Activated T-helper 17 cell treated with anti-CD3 and anti-CD28 coated beads, Interleukin-2, amount 50 U/mL, for 72 hours (primary cell): ENCODE data around the gene FKBP1B. TPM values are rescaled to one million over a fixed set of nuclear protein-coding genes. Genes with fewer than 3 reads are reported as not detected.
"Not testable (repeated sequence)": the region's sequence is repeated elsewhere in the genome, so short reads cannot be mapped to it uniquely, and the experiment has no call there.

ENCODE experiments used
- ATAC-seq: fragments of 150-1000 bp; cut with Tn5 transposase; replicated peaks from 2 replicates; pipeline ENCODE4 v1.10.0; 2021; ENCODE audit warnings: mild to moderate bottlenecking, moderate library complexity
- H3K27ac Mint-ChIP-seq: one replicate; pipeline ENCODE4 v1.8.0; 2022; ENCODE audit warnings: mixed read lengths
- H3K27me3 Mint-ChIP-seq: one replicate; pipeline ENCODE4 v1.8.0; 2022; ENCODE audit warnings: mixed read lengths
- H3K36me3 Mint-ChIP-seq: one replicate; pipeline ENCODE4 v1.8.0; 2022; ENCODE audit warnings: low read depth, mild to moderate bottlenecking, mixed read lengths
- H3K4me1 Mint-ChIP-seq: one replicate; pipeline ENCODE4 v1.8.0; 2022; ENCODE audit warnings: mixed read lengths
- H3K4me3 Mint-ChIP-seq: one replicate; pipeline ENCODE4 v1.8.0; 2022; ENCODE audit warnings: mild to moderate bottlenecking, mixed read lengths
- H3K9me3 Mint-ChIP-seq: one replicate; pipeline ENCODE4 v1.8.0; 2022; ENCODE audit warnings: mixed read lengths
- total RNA-seq, 2 donors: library from RNA; stranded (reverse); gene quantifications; one replicate each; pipeline ENCODE4 v1.2.3, GENCODE V29; 2022

FKBP1B gene
- total RNA-seq, 2 donors from 2014 or later: 1.2 to 1.8 TPM

DNA sequence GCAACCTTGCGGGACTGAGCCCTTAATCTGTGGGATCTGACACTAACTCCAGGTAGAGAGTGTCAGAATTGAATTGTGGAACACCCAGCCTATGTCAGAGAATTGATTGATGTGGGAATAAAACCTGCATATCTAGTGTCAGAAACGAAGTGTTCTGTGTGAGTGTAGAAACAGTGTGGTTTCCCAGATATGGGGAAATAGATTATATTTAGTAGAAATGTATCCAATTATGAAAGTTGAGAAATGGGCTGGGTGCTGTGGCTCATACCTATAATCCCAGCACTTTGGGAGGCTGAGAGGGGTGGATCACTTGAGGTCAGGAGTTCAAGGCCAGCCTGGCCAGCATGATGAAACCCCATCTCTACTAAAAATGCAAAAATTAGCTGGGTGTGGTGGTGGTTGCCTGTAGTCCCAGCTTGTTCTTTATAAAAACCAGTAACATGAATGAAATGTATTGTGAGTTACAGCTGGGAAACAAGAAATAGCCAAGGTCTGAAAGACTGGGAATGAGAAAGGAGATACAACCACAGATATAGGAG, 39.3 kb downstream of the FKBP1B start:
- no peak overlapping the region for H3K27ac Mint-ChIP-seq
- H3K27me3 Mint-ChIP-seq: no peaks in the 10 kb centered on the region
- H3K4me3 Mint-ChIP-seq: no peak overlapping the region
- H3K4me1 Mint-ChIP-seq: no peaks in the 10 kb centered on the region
- no peak for ATAC-seq
- peaks cover 6% of the 10 kb centered on the region for H3K36me3 Mint-ChIP-seq
- no peaks in the 10 kb centered on the region for H3K9me3 Mint-ChIP-seq

- peaks cover 18% of the 10 kb centered on the region for H3K36me3 Mint-ChIP-seq
- not testable (repeated sequence) for H3K27ac Mint-ChIP-seq, H3K9me3 Mint-ChIP-seq, H3K27me3 Mint-ChIP-seq, H3K4me3 Mint-ChIP-seq, H3K4me1 Mint-ChIP-seq, ATAC-seq
Measured at GRCh38 chr2:24093270-24093669, 43.7 kb downstream of the FKBP1B start.

- peaks cover 18% of the 10 kb centered on the region for H3K36me3 Mint-ChIP-seq
- not testable (repeated sequence) for H3K4me3 Mint-ChIP-seq, H3K4me1 Mint-ChIP-seq, ATAC-seq, H3K27me3 Mint-ChIP-seq, H3K27ac Mint-ChIP-seq, H3K9me3 Mint-ChIP-seq
Measured at GRCh38 chr2:24095171-24095677, 45.7 kb downstream of the FKBP1B start.

DNA sequence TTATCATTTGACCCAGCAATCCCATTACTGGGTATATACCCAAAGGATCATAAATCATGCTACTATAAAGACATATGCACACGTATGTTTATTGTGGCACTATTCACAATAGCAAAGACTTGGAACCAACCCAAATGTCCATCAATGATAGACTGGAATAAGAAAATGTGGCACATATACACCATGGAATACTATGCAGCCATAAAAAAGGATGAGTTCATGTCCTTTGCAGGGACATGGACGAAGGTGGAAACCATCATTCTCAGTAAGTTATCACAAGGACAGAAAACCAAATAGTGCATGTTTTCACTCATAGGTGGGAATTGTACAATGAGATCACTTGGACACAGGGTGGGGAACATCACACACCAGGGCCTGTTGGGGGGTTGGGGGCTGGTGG, 51.2 kb downstream of the FKBP1B start:
- H3K4me3 Mint-ChIP-seq, ATAC-seq, H3K27me3 Mint-ChIP-seq, H3K27ac Mint-ChIP-seq, H3K9me3 Mint-ChIP-seq, H3K4me1 Mint-ChIP-seq: not testable (repeated sequence)
- H3K36me3 Mint-ChIP-seq: peaks cover 25% of the 10 kb centered on the region

DNA sequence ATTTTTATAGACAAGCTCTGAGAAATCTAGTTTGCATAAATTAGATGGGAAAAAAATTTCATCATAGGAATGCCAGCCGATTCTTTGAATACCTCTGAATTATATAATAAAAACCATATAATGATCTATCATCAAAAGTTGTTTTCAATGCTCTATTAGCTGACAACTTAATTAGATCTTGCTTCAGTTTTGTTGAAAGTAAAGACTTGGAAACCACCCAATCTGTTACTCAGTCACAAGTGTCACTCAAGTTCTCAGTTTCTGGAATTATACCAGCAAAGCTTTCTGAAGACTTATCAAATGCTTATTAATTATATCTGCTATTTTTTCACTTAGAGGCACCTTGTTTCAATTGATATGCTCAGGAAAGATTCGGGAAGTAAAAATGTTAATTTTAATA, 52.5 kb downstream of the FKBP1B start:
- H3K36me3 Mint-ChIP-seq: peaks cover 14% of the 10 kb centered on the region
- no peak overlapping the region for H3K4me3 Mint-ChIP-seq
- H3K27ac Mint-ChIP-seq: no peak overlapping the region
- no peak for ATAC-seq
- H3K4me1 Mint-ChIP-seq: no peaks in the 10 kb centered on the region
- H3K27me3 Mint-ChIP-seq: no peaks in the 10 kb centered on the region
- peaks cover 11% of the 10 kb centered on the region for H3K9me3 Mint-ChIP-seq

- Mint-ChIP-seq H3K27me3 (no peaks in the 10 kb centered on the region), H3K4me3 (no peak overlapping the region), H3K4me1 (no peaks in the 10 kb centered on the region), H3K9me3 (peaks cover 14% of the 10 kb centered on the region), H3K36me3 (peaks cover 14% of the 10 kb centered on the region), H3K27ac (no peak overlapping the region)
- no peak for ATAC-seq
Measured at GRCh38 chr2:24102677-24103076, 53.1 kb downstream of the FKBP1B start.

DNA sequence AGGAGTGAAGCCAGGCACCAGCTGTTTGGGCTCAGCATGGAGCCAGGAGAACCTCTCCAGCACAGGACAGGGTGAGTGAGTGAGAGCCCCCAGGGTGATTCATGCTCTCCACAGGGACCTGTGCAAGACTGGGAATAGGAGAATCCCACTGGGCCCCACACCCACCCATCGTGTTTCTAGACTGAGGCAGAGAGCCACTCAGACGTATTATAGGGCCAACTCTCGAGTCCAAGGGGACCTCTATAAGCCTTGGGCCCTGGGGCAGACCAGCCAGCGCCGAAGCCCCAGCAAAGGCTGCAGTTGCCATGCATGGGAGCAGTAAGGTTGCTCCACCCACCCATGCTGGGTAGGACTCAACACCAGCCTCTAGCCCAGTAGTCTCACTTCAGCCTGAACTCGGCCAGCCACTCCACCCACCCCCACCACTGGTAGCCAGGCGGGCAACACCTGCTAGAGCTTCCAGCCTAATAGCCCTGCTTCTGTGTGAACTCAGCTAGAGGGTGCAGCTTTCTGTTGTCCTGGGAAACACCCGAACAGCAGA, 54.6 kb downstream of the FKBP1B start:
- no peak overlapping the region for H3K4me3 Mint-ChIP-seq
- no peaks in the 10 kb centered on the region for H3K27me3 Mint-ChIP-seq
- H3K4me1 Mint-ChIP-seq: no peaks in the 10 kb centered on the region
- no peak overlapping the region for H3K27ac Mint-ChIP-seq
- ATAC-seq: no peak
- H3K36me3 Mint-ChIP-seq: peaks cover 14% of the 10 kb centered on the region
- H3K9me3 Mint-ChIP-seq: peaks cover 11% of the 10 kb centered on the region

- Mint-ChIP-seq H3K27me3 (no peaks in the 10 kb centered on the region), H3K36me3 (peaks cover 14% of the 10 kb centered on the region), H3K27ac (no peak overlapping the region), H3K4me3 (no peak overlapping the region), H3K9me3 (peaks cover 11% of the 10 kb centered on the region), H3K4me1 (no peaks in the 10 kb centered on the region)
- ATAC-seq: no peak
Measured at GRCh38 chr2:24104906-24105305, 55.4 kb downstream of the FKBP1B start.

DNA sequence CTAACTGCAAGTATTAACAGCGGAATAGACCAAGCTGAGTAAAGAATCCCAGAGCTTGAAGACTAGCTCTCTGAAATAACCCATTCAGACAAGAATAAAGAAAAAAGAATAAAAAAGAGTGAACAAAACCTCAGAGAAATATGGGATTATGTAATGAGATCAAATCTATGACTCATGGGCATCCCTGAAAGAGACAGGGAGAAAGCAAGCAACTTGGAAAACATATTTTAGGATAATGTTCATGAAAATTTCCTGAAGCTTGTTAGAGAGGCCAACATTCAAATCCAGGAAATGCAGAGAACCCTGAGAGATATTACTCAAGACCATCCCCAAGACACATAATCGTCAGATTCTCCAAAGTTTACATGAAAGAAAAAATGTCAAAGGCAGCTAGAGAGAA, 56.3 kb downstream of the FKBP1B start:
- H3K36me3 Mint-ChIP-seq: peaks cover 14% of the 10 kb centered on the region
- H3K4me1 Mint-ChIP-seq: no peaks in the 10 kb centered on the region
- ATAC-seq: no peak
- H3K9me3 Mint-ChIP-seq: peaks cover 11% of the 10 kb centered on the region
- no peak overlapping the region for H3K4me3 Mint-ChIP-seq
- H3K27me3 Mint-ChIP-seq: no peaks in the 10 kb centered on the region
- no peak overlapping the region for H3K27ac Mint-ChIP-seq

GRCh38 chr2:24106786-24107185, 57.2 kb downstream of the FKBP1B start:
- no peak overlapping the region for H3K27ac Mint-ChIP-seq
- no peak overlapping the region for H3K4me3 Mint-ChIP-seq
- H3K36me3 Mint-ChIP-seq: peaks cover 14% of the 10 kb centered on the region
- H3K27me3 Mint-ChIP-seq: no peaks in the 10 kb centered on the region
- no peaks in the 10 kb centered on the region for H3K4me1 Mint-ChIP-seq
- H3K9me3 Mint-ChIP-seq: peaks cover 11% of the 10 kb centered on the region
- no peak for ATAC-seq

DNA sequence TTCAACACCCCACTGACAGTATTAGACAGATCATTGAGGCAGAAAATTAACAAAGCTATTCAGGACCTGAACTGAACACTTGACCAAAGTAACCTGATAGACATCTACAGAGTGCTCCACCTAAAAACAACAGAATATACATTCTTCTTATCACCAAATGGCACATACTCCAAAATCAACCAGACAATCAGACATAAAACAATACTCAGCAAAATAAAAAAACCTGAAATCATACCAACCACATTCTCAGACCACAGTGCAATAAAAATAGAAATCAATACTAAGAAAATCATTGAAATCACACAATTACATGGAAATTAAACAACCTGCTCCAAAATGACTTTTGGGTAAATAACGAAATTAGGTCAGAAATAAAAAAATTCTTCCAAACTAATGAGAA, 57.8 kb downstream of the FKBP1B start:
- H3K36me3 Mint-ChIP-seq: peaks cover 10% of the 10 kb centered on the region
- peaks cover 11% of the 10 kb centered on the region for H3K9me3 Mint-ChIP-seq
- H3K4me3 Mint-ChIP-seq: no peak overlapping the region
- ATAC-seq: no peak
- no peaks in the 10 kb centered on the region for H3K27me3 Mint-ChIP-seq
- no peaks in the 10 kb centered on the region for H3K4me1 Mint-ChIP-seq
- no peak overlapping the region for H3K27ac Mint-ChIP-seq

- H3K4me3 Mint-ChIP-seq, H3K36me3 Mint-ChIP-seq, H3K4me1 Mint-ChIP-seq, H3K27ac Mint-ChIP-seq, H3K27me3 Mint-ChIP-seq, ATAC-seq: not testable (repeated sequence)
- peaks cover 13% of the 10 kb centered on the region for H3K9me3 Mint-ChIP-seq
Measured at GRCh38 chr2:24109431-24109830, 59.9 kb downstream of the FKBP1B start.

- peaks cover 10% of the 10 kb centered on the region for H3K9me3 Mint-ChIP-seq
- peak; percentile 50 for ATAC-seq
- H3K4me1 Mint-ChIP-seq: peaks cover 5% of the 10 kb centered on the region
- H3K27ac Mint-ChIP-seq: no peak overlapping the region
- no peak overlapping the region for H3K4me3 Mint-ChIP-seq
- no peaks in the 10 kb centered on the region for H3K27me3 Mint-ChIP-seq
- no peaks in the 10 kb centered on the region for H3K36me3 Mint-ChIP-seq
Measured at GRCh38 chr2:24110660-24111303, 61.2 kb downstream of the FKBP1B start.

- no peak for ATAC-seq
- Mint-ChIP-seq H3K36me3 (no peaks in the 10 kb centered on the region), H3K4me1 (peaks cover 5% of the 10 kb centered on the region), H3K9me3 (peaks cover 8% of the 10 kb centered on the region), H3K27ac (no peak overlapping the region), H3K27me3 (no peaks in the 10 kb centered on the region), H3K4me3 (no peak overlapping the region)
Measured at GRCh38 chr2:24111407-24111901, 61.9 kb downstream of the FKBP1B start.
